PC-9 (cell line): ENCODE results near the gene KRTAP10-6. TPM values are rescaled to one million over a fixed set of nuclear protein-coding genes. Genes with fewer than 3 reads are reported as not detected.
"Not testable (repeated sequence)": the region's sequence is repeated elsewhere in the genome, so short reads cannot be mapped to it uniquely, and the experiment has no call there.

ENCODE experiments used
- BruUV-seq: library from RNA; stranded (reverse); fragments of 400-500 nt; replicated peaks from 2 replicates; lab custom pipeline; 2021; lab: Mats Ljungman, UMichigan
- CTCF ChIA-PET: fragments of 300-600 bp; sonication (Branson Sonifier 250); formaldehyde crosslinking; loops from one replicate; lab custom pipeline; 2022; ENCODE audit warnings: antibody characterized with exemption; lab: Charles Lee
- POLR2A ChIA-PET: fragments of 300-600 bp; sonication (Branson Sonifier 250); formaldehyde crosslinking; loops from one replicate; lab custom pipeline; 2022; ENCODE audit warnings: antibody characterized with exemption; ENCODE audit not compliant: unreplicated experiment; lab: Charles Lee
- DNase-seq, 2 experiments: peaks; one replicate each; pipeline versions ENCODE4 v3.0.0 to v3.0.0-alpha.2; 2015 to 2022; ENCODE audit warnings: mixed read lengths in 1 of 2
- H2AFZ ChIP-seq: fragments of 200-600 bp; sonication (generic); 2 replicates; pipeline ENCODE4 v1.8.1; 2017; ENCODE audit warnings: antibody characterized with exemption
- H3F3A ChIP-seq: fragments of 200-600 bp; sonication (generic); 2 replicates; pipeline ENCODE4 v1.8.1; 2017; ENCODE audit warnings: antibody characterized with exemption, mild to moderate bottlenecking, low read depth; ENCODE audit not compliant: insufficient read depth
- H3K27ac ChIP-seq: fragments of 200-600 bp; sonication (generic); 2 replicates; pipeline ENCODE4 v1.6.1; 2016; ENCODE audit warnings: mixed run types
- H3K27me3 ChIP-seq: fragments of 200-600 bp; sonication (generic); 2 replicates; pipeline ENCODE4 v1.6.1; 2016; ENCODE audit warnings: low read depth, mixed run types; ENCODE audit not compliant: insufficient read depth
- H3K36me3 ChIP-seq: fragments of 200-600 bp; sonication (generic); 2 replicates; pipeline ENCODE4 v1.6.1; 2016; ENCODE audit warnings: low read depth, mixed run types
- H3K4me1 ChIP-seq: fragments of 200-600 bp; sonication (generic); replicated peaks from 2 replicates; pipeline ENCODE4 v1.6.1; 2016; ENCODE audit warnings: mixed run types; ENCODE audit not compliant: insufficient read depth
- H3K4me2 ChIP-seq: fragments of 200-600 bp; sonication (generic); 2 replicates; pipeline ENCODE4 v1.6.1; 2017; ENCODE audit warnings: mixed run types
- H3K4me3 ChIP-seq: fragments of 200-600 bp; sonication (generic); 2 replicates; pipeline ENCODE4 v1.6.1; 2016; ENCODE audit warnings: mixed run types
- H3K79me2 ChIP-seq: fragments of 200-600 bp; sonication (generic); 2 replicates; pipeline ENCODE4 v1.6.1; 2017; ENCODE audit warnings: low read depth, mixed run types
- H3K9me2 ChIP-seq: fragments of 200-600 bp; sonication (generic); 2 replicates; pipeline ENCODE4 v1.8.1; 2017; ENCODE audit warnings: mild to moderate bottlenecking; ENCODE audit not compliant: insufficient read depth
- H3K9me3 ChIP-seq: fragments of 200-600 bp; sonication (generic); 2 replicates; pipeline ENCODE4 v1.8.1; 2016; ENCODE audit warnings: low read depth; ENCODE audit not compliant: insufficient read depth
- H4K20me1 ChIP-seq: fragments of 200-600 bp; sonication (generic); 2 replicates; pipeline ENCODE4 v1.8.1; 2017; ENCODE audit not compliant: insufficient read depth
- EZH2 ChIP-seq: fragments of 200-600 bp; sonication (generic); IDR thresholded peaks from 2 replicates; pipeline ENCODE4 v1.8.0; 2017; ENCODE audit warnings: antibody characterized with exemption, low read depth
- intact Hi-C: fragments of 100-400 bp; cut with micrococcal nuclease; formaldehyde crosslinking; loops from one replicate; pipeline ENCODE4 v1.10.0; 2022; ENCODE audit not compliant: unreplicated experiment
- total RNA-seq: library from RNA; stranded (reverse); gene quantifications from 2 replicates; pipeline ENCODE4 v1.2.3, GENCODE V29; 2021
- TF ChIP-seq, protein P1 (sequence below): fragments of 200-600 bp; sonication (generic); conservative IDR thresholded peaks from 2 replicates; pipeline ENCODE4 v1.6.1; 2017; ENCODE audit warnings: mixed run types, antibody characterized with exemption, mild to moderate bottlenecking, moderate library complexity

The KRTAP10-6 gene
- total RNA-seq, 1 experiment from 2014 or later, result not detected

DNA sequence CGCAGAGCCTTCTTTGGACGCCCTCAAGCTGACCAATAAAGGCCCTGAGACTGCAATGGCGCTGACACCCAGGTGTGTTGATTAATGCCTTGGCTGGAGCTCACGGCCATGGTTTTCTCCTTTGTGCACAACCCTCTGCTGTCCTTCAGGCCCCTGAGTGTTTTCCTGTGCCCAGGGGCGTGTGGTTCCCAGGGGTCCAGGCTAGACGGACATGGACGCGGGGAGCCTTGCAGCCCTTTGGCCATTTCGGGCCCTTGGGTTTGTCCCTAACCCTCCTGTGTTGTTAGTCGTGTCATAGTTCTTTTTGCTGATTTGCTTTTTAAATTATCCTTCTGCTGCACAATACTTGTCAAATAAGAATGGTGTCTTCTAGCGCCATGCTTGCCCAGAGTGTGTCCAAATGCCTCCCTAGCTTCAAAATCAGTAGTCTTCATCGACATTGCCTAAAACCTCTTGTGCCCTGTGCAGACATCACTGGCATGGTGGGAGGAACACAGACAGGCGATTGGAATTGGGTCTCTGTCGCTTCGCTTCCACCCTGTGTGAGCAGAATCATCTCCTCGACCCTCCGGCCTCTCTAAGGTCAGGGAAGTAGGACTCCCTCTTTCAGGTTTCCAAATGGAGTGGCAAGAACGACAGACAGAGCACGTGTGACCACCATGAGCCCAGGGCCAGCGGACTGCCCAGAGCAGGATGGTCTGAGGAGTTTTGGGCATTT is 16.8 kb downstream of the KRTAP10-6 start:
- H3K27me3 ChIP-seq, result peaks cover 53% of the 10 kb centered on the region
- H3K9me3 ChIP-seq, result no peaks in the 10 kb centered on the region
- no TSS peak for BruUV-seq
- DNase-seq, result no peak
- no peaks in the 10 kb centered on the region for H3K4me1 ChIP-seq
- no peaks in the 10 kb centered on the region for H3K79me2 ChIP-seq
- no peak overlapping the region for H3K27ac ChIP-seq
- TF ChIP-seq EZH2, result no peak
- TF ChIP-seq, protein P1, sequence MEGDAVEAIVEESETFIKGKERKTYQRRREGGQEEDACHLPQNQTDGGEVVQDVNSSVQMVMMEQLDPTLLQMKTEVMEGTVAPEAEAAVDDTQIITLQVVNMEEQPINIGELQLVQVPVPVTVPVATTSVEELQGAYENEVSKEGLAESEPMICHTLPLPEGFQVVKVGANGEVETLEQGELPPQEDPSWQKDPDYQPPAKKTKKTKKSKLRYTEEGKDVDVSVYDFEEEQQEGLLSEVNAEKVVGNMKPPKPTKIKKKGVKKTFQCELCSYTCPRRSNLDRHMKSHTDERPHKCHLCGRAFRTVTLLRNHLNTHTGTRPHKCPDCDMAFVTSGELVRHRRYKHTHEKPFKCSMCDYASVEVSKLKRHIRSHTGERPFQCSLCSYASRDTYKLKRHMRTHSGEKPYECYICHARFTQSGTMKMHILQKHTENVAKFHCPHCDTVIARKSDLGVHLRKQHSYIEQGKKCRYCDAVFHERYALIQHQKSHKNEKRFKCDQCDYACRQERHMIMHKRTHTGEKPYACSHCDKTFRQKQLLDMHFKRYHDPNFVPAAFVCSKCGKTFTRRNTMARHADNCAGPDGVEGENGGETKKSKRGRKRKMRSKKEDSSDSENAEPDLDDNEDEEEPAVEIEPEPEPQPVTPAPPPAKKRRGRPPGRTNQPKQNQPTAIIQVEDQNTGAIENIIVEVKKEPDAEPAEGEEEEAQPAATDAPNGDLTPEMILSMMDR, result no peak
- CTCF ChIA-PET, result no interaction called here
- no peak overlapping the region for H3K4me2 ChIP-seq
- intact Hi-C loops, result no loop called here
- no peak overlapping the region for H3K4me3 ChIP-seq
- H3F3A ChIP-seq, result no peaks in the 10 kb centered on the region
- H2AFZ ChIP-seq, result no peak overlapping the region
- no peaks in the 10 kb centered on the region for H3K9me2 ChIP-seq
- H4K20me1 ChIP-seq, result no peaks in the 10 kb centered on the region
- no peaks in the 10 kb centered on the region for H3K36me3 ChIP-seq
- POLR2A ChIA-PET, result no interaction called here

DNA sequence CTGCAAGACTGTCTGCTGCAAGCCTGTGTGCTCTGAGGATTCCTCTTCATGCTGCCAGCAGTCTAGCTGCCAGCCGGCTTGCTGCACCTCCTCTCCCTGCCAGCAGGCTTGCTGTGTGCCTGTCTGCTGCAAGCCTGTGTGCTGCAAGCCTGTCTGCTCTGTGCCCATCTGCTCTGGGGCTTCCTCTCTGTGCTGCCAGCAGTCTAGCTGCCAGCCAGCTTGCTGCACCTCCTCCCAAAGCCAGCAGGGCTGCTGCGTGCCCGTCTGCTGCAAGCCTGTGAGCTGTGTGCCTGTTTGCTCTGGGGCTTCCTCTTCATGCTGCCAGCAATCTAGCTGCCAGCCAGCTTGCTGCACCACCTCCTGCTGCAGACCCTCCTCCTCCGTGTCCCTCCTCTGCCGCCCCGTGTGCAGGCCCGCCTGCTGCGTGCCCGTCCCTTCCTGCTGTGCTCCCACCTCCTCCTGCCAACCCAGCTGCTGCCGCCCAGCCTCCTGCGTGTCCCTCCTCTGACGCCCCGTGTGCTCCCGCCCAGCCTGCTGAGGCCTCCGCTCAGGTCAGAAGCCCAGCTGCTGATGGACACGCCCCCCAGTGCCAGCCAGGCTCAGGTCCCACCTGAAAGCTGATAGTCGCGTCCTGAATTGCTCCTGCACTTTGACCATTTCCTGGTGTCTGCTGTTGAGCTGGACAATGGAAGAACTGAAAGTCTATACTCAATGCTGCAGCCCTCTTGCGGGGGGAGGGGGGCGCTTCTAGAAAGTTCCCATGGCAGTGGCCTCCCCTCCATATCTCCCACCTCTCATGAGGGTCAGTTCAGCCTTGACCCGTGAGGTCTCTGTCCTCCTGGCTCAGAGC is 17.6 kb downstream of the KRTAP10-6 start:
- no peak overlapping the region for H2AFZ ChIP-seq
- H3K4me1 ChIP-seq, result no peaks in the 10 kb centered on the region
- no peak overlapping the region for H3K4me2 ChIP-seq
- no TSS peak for BruUV-seq
- H4K20me1 ChIP-seq, result no peaks in the 10 kb centered on the region
- H3K27me3 ChIP-seq, result peaks cover 58% of the 10 kb centered on the region
- ChIA-PET POLR2A (no interaction called here), CTCF (no interaction called here)
- DNase-seq, result no peak
- H3K9me3 ChIP-seq, result no peaks in the 10 kb centered on the region
- no peaks in the 10 kb centered on the region for H3K9me2 ChIP-seq
- no peaks in the 10 kb centered on the region for H3F3A ChIP-seq
- no peaks in the 10 kb centered on the region for H3K79me2 ChIP-seq
- H3K36me3 ChIP-seq, result no peaks in the 10 kb centered on the region
- intact Hi-C loops, result no loop called here
- H3K27ac ChIP-seq, result no peak overlapping the region
- TF ChIP-seq, protein P1, result no peak
- TF ChIP-seq EZH2, result no peak
- H3K4me3 ChIP-seq, result no peak overlapping the region

DNA sequence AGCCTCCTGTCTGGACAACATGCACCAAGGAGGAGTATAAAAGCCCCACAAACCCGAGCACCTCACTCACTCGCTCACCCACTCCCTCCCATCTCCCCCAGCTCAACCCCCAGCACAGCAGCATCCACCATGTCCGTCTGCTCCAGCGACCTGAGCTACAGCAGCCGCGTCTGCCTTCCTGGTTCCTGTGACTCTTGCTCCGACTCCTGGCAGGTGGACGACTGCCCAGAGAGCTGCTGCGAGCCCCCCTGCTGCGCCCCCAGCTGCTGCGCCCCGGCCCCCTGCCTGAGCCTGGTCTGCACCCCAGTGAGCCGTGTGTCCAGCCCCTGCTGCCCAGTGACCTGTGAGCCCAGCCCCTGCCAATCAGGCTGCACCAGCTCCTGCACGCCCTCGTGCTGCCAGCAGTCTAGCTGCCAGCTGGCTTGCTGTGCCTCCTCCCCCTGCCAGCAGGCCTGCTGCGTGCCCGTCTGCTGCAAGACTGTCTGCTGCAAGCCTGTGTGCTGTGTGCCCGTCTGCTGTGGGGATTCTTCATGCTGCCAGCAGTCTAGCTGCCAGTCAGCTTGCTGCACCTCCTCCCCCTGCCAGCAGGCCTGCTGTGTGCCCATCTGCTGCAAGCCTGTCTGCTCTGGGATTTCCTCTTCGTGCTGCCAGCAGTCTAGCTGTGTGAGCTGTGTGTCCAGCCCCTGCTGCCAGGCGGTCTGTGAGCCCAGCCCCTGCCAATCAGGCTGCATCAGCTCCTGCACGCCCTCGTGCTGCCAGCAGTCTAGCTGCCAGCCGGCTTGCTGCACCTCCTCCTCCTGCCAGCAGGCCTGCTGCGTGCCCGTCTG is 18.5 kb downstream of the KRTAP10-6 start, which contains the start of gene KRTAP10-4:
KRTAP10-4 (plus strand) TSS at position 100 of the 827 bp plus-strand sequence; CDS start at position 130, 30 bp downstream.
- H3K9me2 ChIP-seq, H2AFZ ChIP-seq, POLR2A ChIA-PET, H3K79me2 ChIP-seq, H3K4me1 ChIP-seq, H3K4me2 ChIP-seq, H4K20me1 ChIP-seq, DNase-seq, intact Hi-C loops, H3F3A ChIP-seq, BruUV-seq, H3K27ac ChIP-seq, CTCF ChIA-PET, H3K36me3 ChIP-seq, H3K4me3 ChIP-seq, H3K9me3 ChIP-seq: not testable (repeated sequence)
- peaks cover 66% of the 10 kb centered on the region for H3K27me3 ChIP-seq
